ENCODE data around the gene FAAP20. TPM values are rescaled to one million over a fixed set of nuclear protein-coding genes. Genes with fewer than 3 reads are reported as not detected.
"Not testable (repeated sequence)": the region's sequence is repeated elsewhere in the genome, so short reads cannot be mapped to it uniquely, and the experiment has no call there.

FAAP20 gene
- total RNA-seq, 1 donor from 2014 or later = 14.2 TPM

- DNase-seq (ENCODE audit: low read depth) (no peak), FAIRE-seq (peak; percentile 91)
- TF ChIP-seq CTCF (IDR thresholded peaks at IDR 0.05; ENCODE audit: insufficient read depth, low read length, severe bottlenecking) = no peak
- Histone ChIP-seq H3K4me3 (ENCODE audit: low read depth, low read length) (no peak overlapping the region), H3K36me3 (ENCODE audit: control insufficient read depth, insufficient read depth, low read length) (peaks cover 26% of the 10 kb centered on the region), H3K27me3 (ENCODE audit: control insufficient read depth, insufficient read depth, low read length) (no peaks in the 10 kb centered on the region)
These were observed 45.9 kb downstream of the FAAP20 start for GRCh38 chr1:2148691-2149090.

GRCh38 chr1:2147869-2148268 is 46.7 kb downstream of the FAAP20 start:
- H3K4me3 ChIP-seq (ENCODE audit: low read depth, low read length); FAIRE-seq; H3K27me3 ChIP-seq (ENCODE audit: control insufficient read depth, insufficient read depth, low read length); DNase-seq (ENCODE audit: low read depth): not testable (repeated sequence)
- peaks cover 23% of the 10 kb centered on the region for H3K36me3 ChIP-seq (ENCODE audit: control insufficient read depth, insufficient read depth, low read length)

- H3K36me3 ChIP-seq (ENCODE audit: control insufficient read depth, insufficient read depth, low read length) = peaks cover 23% of the 10 kb centered on the region
- no peaks in the 10 kb centered on the region for H3K27me3 ChIP-seq (ENCODE audit: control insufficient read depth, insufficient read depth, low read length)
- TF ChIP-seq CTCF (IDR thresholded peaks at IDR 0.05; ENCODE audit: insufficient read depth, low read length, severe bottlenecking) = no peak
- no peak overlapping the region for H3K4me3 ChIP-seq (ENCODE audit: low read depth, low read length)
- no peak for FAIRE-seq
- no peak for DNase-seq (ENCODE audit: low read depth)
These were observed 47.6 kb downstream of the FAAP20 start for GRCh38 chr1:2146836-2147517.

- no peak for FAIRE-seq
- DNase-seq (ENCODE audit: low read depth) = no peak
- Histone ChIP-seq H3K27me3 (ENCODE audit: control insufficient read depth, insufficient read depth, low read length) (no peaks in the 10 kb centered on the region), H3K4me3 (ENCODE audit: low read depth, low read length) (no peak overlapping the region), H3K36me3 (ENCODE audit: control insufficient read depth, insufficient read depth, low read length) (peaks cover 21% of the 10 kb centered on the region)
- no peak for TF ChIP-seq CTCF (IDR thresholded peaks at IDR 0.05; ENCODE audit: insufficient read depth, low read length, severe bottlenecking)
These were observed 48.4 kb downstream of the FAAP20 start for GRCh38 chr1:2145946-2146835.

- no peak for DNase-seq (ENCODE audit: low read depth)
- H3K36me3 ChIP-seq (ENCODE audit: control insufficient read depth, insufficient read depth, low read length) = peaks cover 17% of the 10 kb centered on the region
- H3K4me3 ChIP-seq (ENCODE audit: low read depth, low read length) = no peak overlapping the region
- H3K27me3 ChIP-seq (ENCODE audit: control insufficient read depth, insufficient read depth, low read length) = no peaks in the 10 kb centered on the region
- no peak for FAIRE-seq
- TF ChIP-seq CTCF (IDR thresholded peaks at IDR 0.05; ENCODE audit: insufficient read depth, low read length, severe bottlenecking) = no peak
These were observed 50.0 kb downstream of the FAAP20 start for GRCh38 chr1:2144501-2145090.

Data from bronchial epithelial cell (primary cell).